Measurements from ENCODE around the gene FOXL3.

GRCh38 chr7:293681-294439, 3.9 kb downstream of the FOXL3 start:
- TF ChIP-seq CTCF (IDR thresholded peaks at IDR 0.05) (no peak), POLR2A (IDR thresholded peaks at IDR 0.05) (no peak)

All from testis (tissue), 2 donors.